ENCODE results near the gene BAG5. TPM values are rescaled to one million over a fixed set of nuclear protein-coding genes. Genes with fewer than 3 reads are reported as not detected.
A peak's percentile ranks its signal among the peaks of the same experiment; 100 is the strongest.

BAG5 gene
- total RNA-seq, 4 donors from 2014 or later: 40.3 to 44.3 (median 43.1) TPM

DNA sequence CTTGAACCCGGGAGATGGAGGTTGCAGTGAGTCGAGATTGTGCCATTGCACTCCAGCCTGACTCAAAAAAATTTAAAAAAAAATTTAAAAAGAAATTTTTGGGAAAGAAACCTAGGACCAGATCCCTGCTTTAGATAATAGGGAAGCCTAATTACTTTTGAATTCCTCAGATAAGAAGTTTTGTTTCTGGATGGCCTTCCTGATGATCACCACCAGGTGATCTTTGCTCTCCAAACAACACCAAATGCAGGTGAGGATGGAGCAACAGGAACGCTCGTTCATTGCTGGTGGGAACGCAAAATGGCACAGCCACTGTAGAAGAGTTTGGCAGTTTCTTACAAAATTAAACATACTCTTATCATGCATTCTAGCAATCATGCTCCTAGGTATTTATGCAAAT lies 38.0 kb upstream of the BAG5 start:
- intact Hi-C loops (cut with DNase I; ENCODE audit: low total_unique reads): no loop called here
- no peak for DNase-seq (ENCODE audit: low spot score in 2 of 2)
- TF ChIP-seq POLR2A (IDR thresholded peaks at IDR 0.05): no peak
- TF ChIP-seq, protein P1, sequence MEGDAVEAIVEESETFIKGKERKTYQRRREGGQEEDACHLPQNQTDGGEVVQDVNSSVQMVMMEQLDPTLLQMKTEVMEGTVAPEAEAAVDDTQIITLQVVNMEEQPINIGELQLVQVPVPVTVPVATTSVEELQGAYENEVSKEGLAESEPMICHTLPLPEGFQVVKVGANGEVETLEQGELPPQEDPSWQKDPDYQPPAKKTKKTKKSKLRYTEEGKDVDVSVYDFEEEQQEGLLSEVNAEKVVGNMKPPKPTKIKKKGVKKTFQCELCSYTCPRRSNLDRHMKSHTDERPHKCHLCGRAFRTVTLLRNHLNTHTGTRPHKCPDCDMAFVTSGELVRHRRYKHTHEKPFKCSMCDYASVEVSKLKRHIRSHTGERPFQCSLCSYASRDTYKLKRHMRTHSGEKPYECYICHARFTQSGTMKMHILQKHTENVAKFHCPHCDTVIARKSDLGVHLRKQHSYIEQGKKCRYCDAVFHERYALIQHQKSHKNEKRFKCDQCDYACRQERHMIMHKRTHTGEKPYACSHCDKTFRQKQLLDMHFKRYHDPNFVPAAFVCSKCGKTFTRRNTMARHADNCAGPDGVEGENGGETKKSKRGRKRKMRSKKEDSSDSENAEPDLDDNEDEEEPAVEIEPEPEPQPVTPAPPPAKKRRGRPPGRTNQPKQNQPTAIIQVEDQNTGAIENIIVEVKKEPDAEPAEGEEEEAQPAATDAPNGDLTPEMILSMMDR (IDR thresholded peaks at IDR 0.05): no peak
- WGBS, 2 donors: 91 to 95% methylated on average over 5 of the region's 5 CpGs
- H3K4me3 ChIP-seq (ENCODE audit: low read depth, poor library complexity, severe bottlenecking): no peak overlapping the region

DNA sequence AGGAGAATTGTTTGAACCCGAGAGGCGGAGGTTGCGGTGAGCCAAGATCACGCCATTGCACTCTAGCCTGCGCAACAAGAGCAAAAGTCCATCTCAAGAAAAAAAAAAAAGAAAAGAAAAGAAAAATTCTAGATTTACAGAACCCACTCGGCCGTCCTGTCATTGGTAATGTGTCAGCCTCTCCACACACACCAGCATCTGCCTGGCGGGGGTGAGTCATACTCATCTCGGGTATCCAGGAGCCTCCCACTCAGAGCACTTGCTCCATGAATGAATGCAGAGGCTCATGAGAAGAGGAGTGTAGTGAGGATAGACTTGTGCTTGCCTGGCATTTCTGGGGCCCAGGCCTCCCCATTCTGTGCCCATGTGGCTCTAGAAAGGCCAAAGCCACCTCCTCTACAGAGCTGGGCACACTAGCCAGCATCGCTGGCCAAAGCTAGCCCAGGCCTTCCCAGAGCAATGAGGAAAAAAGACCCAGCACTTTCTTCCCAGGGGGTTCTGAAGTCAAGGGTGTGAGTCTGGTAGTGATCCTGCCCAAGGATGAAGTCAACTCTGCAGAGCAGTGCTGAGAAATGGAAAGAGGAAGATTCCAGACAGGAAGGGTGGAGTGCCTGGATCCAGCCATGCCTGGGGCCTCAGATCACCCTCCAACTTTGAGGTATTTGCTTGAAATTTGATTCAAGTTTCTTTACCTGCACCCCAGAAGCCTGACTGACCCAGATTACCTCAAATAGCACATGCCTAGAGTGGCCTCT lies 35.3 kb upstream of the BAG5 start:
- no peak overlapping the region for H3K4me3 ChIP-seq (ENCODE audit: low read depth, poor library complexity, severe bottlenecking)
- DNase-seq (ENCODE audit: low spot score in 2 of 2): peak in 1 of 2 donors; percentile 34
- TF ChIP-seq POLR2A (IDR thresholded peaks at IDR 0.05): no peak
- TF ChIP-seq, protein P1 (IDR thresholded peaks at IDR 0.05): no peak

DNA sequence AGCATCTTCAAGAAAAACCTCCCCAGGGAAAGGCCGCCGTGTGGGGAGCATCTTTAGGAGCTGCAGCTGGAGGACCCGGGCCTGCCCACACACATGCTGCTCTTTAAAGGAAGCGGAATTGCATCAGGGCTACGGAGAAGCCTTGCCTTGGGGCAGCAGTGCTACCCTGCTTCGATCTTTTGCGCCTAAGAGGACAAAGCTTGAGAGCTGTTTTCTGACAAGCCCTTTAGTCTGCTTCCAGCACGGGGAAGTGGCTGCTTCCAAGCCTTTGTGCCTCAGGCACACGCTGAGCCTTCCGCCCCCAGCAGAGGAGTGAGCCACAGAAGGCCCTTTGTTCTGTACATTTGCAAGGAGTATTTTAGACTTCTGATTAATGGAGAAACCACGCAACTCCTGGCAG lies 31.8 kb upstream of the BAG5 start:
- intact Hi-C loops (cut with DNase I; ENCODE audit: low total_unique reads): no loop called here
- DNase-seq (ENCODE audit: low spot score in 2 of 2): no peak
- WGBS, 2 donors: 32 to 53% methylated on average over 10 to 11 of the region's 11 CpGs
- TF ChIP-seq, protein P1 (IDR thresholded peaks at IDR 0.05): no peak
- TF ChIP-seq POLR2A (IDR thresholded peaks at IDR 0.05): no peak
- H3K4me3 ChIP-seq (ENCODE audit: low read depth, poor library complexity, severe bottlenecking): no peak overlapping the region

More for the DNA sequence above, 35.3 kb upstream of the BAG5 start:
- WGBS, 2 donors: 67 to 78% methylated on average over 9 to 10 of the region's 10 CpGs
- intact Hi-C loops (cut with DNase I; ENCODE audit: low total_unique reads): no loop called here

DNA sequence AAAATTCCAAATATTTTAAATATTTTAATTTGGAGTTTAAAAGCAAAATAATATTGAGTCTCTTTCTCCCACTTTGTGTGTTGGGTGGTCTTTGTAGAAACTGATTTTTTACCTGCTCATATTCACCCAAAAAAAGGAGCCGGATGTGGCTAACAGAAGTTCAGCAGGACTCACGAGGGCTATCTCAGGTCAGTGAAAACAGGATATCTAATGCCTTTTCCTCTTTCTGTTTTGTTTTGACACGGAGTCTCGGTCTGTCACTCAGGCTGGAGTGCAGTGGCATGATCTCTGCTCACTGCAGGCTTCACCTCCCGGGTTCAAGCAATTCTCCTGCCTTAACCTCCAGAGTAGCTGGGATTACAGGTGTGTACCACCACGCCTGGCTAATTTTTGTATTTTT lies 31.1 kb upstream of the BAG5 start:
- 74 to 81% methylated on average over 6 of the region's 6 CpGs for WGBS, 2 donors
- intact Hi-C loops (cut with DNase I; ENCODE audit: low total_unique reads): no loop called here
- DNase-seq (ENCODE audit: low spot score in 2 of 2): no peak
- no peak for TF ChIP-seq POLR2A (IDR thresholded peaks at IDR 0.05)
- TF ChIP-seq, protein P1 (IDR thresholded peaks at IDR 0.05): no peak
- H3K4me3 ChIP-seq (ENCODE audit: low read depth, poor library complexity, severe bottlenecking): no peak overlapping the region

DNA sequence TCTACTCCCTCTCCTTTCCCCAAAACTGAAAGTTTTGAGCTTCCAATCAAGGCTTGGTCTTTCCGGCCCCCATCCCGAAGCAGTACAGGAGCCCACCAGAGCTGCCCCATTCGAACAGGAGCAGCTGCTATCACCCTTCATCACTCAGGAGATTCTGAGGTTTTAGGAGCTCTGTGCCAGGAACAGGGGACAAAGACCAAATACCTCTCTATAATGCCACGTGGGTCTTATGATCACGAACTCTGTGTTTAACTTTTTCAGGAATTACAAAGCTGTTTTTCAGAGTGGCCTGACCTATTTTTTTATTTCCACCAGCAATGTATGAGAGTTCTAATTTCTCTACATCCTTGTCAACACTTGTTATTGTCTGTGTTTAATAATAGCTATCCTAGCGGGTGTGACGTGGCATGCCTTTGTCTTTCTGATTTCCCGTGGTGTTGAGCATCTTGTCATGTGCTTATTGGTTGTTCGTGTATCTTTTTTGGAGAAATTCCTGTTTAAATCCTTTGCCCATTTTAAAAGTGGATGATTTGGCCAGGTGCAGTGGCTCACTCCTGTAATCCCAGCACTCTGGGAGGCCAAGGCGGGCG lies 22.0 kb upstream of the BAG5 start:
- no peak for TF ChIP-seq POLR2A (IDR thresholded peaks at IDR 0.05)
- TF ChIP-seq, protein P1 (IDR thresholded peaks at IDR 0.05): no peak
- intact Hi-C loops (cut with DNase I; ENCODE audit: low total_unique reads): loop anchor here (5.0 kb wide), 1 partner anchor 1292 kb away; no protein-coding TSS in a partner anchor
- DNase-seq (ENCODE audit: low spot score in 2 of 2): no peak
- H3K4me3 ChIP-seq (ENCODE audit: low read depth, poor library complexity, severe bottlenecking): no peak overlapping the region
- 82 to 85% methylated on average over 11 of the region's 11 CpGs for WGBS, 2 donors
